NCI-H82 (cell line): ENCODE data around the gene AKR7A2.

Experiments
- DNase-seq: peaks from one replicate; lab custom pipeline; 2025; lab: John Stamatoyannopoulos, UW

Gene AKR7A2

DNA sequence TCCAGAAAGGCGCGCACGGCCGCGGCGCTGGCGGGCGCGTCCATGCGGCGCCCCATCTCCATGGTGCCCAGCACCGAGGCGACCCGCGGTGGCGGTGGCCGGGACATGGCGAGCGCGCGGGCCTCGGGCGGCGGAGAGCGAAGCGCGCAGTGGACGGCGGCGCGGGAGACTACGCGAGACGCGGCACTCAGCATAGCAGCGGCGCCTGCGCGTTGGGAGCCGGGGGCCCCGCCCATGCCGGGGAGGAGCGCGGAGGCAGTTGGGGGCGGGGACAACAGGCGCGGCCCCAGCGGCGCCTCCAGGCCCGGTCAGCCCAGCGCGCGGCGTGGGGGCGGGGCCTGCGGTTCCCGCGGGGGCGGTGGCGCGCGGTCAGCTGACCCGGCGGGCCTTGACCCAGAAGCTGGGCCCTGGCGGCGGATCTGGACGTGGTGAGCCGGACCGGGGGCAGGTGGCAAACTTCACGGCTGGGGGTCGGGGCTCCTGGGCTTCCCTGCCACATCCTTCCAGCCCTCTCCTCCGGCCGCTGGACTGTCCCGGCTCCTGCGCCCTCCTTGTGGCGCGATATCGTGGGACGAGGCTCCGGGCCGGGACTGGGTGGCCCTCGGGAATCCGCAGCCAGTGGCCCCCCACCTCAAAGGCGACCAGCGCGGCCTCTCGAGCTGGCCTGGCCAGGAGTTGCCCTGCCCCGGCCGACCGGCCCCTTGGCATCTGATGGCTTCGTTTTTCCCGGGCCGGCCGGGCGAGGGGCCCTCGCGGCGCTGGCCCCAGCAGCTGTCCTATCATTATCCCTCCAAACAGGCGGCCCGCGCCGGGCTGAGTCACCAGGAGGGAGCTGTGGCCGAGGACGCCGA is at the start of gene AKR7A2, which contains the start of gene SLC66A1:
TSS of gene AKR7A2 (minus strand) at position 214 of the 851 bp plus-strand sequence. CDS start at position 194, 20 bp downstream.
TSS of gene SLC66A1 (plus strand) at position 396 of the 851 bp plus-strand sequence. CDS start 5,352 bp downstream, outside the sequence.
- DNase-seq, result peak; percentile 95

DNA sequence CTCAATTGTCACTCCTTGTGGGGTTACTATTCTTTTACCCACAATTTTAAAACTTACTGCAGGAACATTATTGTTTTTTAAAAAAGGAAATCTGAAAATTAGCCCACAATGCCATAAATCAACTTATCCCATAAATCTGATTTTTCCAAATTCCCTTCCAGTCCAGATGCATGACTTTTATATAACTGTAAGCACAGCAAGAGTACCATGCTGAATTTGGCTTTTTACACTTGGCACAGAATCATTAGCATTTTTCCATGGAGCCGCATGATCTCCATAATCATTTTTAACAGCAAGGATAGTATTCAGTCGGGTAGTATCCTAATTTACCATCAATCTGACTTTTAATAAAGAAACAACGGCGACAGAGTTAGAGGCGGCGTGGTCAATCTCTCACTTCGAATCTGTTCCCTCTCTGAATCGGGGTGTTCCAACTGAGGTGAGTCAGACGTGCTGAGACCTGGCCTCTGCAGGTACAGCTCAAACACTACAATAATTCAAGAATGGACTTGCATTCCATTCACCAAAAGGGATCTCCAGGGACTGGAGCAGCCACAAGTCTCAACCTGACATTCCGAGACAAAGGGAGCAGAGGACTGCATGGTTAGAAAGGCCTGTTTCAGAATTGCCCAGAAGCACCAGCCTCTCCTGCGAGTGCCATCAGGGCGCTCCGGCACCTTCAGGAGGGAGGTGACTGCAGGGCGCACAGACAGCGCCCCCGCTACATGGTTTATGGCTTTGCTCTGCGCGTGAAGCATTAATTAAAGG is 49.1 kb upstream of the AKR7A2 start:
- no peak for DNase-seq

DNA sequence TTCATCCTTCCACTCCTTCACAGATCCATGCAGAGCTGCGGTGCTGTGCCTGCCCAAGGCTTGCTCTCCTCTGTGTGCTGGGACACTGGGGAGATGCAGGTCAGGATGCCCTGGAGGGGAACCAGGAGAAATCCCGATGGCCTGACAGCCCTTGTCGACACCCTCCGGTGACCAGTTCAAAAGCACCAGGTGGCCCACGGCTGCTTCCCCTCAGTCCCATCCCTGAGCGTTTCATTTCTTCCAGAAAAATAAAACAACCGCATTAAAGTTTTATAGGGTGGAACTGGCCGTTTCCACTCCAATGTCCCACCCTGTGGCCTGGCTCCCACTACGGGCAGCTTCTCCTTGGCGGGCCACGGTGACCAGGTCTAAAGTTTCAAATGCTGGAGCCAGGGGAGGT is 48.5 kb upstream of the AKR7A2 start:
- no peak for DNase-seq

- DNase-seq, result peak; percentile 21
Observed at GRCh38 chr1:19360016-19360415, 48.1 kb upstream of the AKR7A2 start.

DNA sequence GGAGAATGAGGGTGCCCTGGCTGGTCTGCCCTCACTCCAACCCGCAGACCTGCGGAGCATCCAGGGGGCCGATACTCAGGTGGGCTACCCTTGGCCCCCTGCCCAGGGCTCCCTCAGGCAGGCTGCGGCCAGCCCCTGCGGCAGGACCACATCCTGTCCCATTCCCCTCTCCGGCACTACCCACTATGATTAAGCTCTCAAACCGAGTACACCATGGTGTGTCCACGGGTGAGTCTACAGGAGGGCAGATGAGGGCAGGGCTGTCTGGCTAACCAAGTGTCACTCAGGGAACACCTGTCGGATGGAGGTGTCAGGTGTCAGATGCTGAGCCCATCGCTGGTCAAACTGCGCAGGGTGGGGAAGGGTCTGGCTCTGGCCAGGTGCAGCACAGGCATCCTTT is 47.4 kb upstream of the AKR7A2 start:
- no peak for DNase-seq

DNA sequence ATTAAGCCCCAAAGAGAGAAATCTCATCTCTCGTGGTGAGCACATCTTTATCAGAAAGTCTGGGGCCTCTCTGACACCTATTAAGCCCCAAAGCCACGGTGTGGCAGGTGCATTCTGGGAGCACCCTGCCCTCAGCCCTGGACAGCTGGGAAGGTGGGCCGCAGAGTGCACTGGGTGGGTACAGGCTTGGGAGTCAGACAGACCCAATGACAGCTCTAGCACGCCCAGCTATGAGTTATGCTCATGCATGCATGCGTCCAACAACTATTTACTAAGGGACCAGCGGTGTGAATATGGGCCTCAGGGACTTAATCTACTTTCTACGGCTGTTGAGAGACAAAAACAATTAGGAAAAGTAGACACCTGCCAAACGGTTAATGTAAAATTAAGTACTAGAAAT is 46.8 kb upstream of the AKR7A2 start:
- DNase-seq, result no peak

DNA sequence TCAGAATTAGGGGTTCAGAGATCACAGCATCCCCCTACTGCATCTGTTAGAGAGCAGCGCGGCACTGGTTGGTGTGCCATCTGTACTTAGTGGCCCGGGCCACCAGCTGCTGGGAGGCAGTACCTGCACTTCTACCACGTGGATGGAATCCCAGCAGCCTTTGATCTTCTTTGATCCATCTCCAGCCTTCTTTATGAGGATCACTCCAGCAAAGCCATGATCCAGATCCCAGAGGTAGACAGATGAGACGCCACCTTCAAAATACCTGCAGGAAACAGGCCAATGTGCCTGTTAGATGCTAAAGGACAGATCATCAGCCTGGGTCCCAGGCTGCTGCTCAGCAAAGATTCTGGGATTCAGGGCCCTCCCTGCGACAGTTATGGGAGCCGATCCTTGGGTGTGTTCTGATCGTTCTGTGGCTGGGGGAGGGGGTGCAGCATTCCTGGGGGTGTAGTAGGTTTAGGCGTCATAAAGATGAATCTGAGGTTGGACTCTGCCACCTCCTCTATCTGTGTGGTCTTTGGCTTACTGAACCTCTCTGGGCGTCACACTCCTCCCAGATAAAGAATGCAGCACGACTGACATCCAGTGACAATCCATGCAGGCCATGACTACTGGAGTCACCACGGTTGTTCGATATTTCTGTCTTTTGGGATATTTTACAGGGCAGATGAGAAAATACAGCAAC is 45.5 kb upstream of the AKR7A2 start:
- DNase-seq, result no peak

DNA sequence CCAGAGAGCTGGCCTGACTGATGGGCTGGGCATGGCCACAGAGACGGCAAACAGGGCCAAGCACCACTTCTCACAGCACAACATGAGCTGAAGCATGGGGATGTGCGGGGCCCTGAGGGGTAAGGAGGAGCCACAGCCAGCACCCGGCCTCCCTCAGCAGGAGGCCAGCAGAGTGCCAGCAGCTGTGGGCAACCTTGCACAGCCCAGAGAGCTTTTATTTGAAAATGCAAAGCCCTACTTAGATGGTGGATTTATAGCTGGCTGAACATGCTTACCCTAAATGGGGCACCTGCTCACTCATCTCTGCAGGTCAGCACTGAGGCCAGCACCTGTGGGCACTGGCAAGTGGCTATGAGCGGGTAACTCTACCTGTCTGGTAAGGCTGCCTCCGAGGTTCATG is 44.3 kb upstream of the AKR7A2 start:
- no peak for DNase-seq

DNA sequence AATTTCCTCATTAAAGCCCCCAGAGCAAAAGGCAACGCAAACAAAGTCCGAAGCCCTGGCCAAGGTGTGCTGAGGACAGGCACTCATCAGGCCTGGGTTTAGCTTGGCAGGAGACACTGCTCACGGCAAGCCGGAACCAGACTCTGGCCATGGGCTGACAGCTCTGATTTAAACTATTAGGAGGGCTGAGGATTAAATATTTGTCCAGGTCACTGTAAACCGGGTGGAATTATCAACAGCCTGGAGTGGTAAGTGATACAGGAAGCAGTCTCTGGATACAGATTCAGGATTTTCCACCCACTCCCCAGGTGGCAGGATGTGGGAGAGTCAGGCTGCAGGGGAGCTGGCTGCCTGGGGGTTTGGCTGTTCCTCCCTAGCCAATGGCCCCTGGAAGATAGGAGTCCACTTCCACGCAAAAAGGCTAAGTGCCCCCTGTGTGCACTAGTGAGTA is 42.6 kb upstream of the AKR7A2 start:
- DNase-seq, result no peak

DNA sequence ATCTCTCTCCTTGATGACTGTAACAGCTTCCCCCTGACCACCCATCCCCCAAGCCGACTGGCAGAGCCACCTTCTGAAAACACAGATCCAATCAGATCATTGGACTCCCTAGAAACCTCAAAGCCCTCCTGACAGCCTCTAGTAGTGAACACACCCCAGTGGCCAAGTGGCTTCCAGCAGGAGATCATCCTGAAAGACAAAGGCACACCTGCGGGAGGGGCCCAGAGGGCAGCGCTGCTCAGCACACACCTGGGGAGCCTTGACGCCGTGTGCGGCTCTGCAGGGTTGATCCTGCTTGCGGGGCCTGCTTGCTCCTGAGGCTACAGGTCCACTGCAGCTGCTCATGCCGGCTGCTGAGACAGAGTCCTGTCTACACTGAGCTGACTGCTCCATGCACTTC is 41.7 kb upstream of the AKR7A2 start:
- no peak for DNase-seq

- DNase-seq, result no peak
Observed at GRCh38 chr1:19352839-19353238, 40.9 kb upstream of the AKR7A2 start.

DNA sequence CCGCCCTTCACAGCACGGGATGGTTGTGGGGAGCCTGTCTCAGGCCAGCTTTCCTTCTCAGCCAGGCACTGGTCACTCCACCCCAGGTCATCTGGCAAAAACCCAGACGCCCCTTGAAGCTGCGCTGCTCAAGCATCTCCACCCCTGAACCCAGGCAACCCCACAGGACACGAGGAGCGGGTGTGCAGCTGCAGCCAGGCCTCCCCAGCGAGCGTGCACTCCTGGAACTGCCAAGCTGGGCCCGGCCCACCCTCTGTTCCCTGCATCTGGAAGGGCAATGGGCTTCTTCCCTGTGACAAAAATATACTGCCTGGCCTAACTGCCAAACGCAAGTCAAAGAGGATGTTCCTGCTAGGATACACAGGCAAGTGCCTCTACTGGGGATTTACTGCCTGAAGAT is 39.9 kb upstream of the AKR7A2 start:
- DNase-seq, result no peak

DNA sequence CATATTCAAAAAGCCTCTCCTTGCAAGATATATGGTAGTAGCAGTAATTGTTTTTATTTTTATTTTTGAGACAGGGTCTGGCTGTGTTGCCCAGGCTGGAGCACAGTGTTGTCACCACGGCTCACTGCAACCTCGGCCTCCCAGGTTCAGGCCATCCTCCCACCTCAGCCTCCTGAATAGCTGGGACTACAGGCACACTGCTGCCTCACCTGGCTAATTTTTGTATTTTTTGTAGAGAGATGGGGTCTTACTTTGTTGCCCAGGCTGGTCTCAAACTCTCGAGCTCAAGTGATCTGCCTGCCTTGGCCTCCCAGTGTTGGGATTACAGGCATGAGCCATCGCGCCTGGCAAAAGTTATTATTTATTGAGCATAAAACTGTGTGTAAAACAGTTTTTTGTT is 38.6 kb upstream of the AKR7A2 start:
- no peak for DNase-seq

- DNase-seq, result no peak
Observed at GRCh38 chr1:19349999-19350398, 38.1 kb upstream of the AKR7A2 start.

- no peak for DNase-seq
Observed at GRCh38 chr1:19348441-19349198, 36.7 kb upstream of the AKR7A2 start.

GRCh38 chr1:19347533-19348172 is 35.7 kb upstream of the AKR7A2 start:
- no peak for DNase-seq

DNA sequence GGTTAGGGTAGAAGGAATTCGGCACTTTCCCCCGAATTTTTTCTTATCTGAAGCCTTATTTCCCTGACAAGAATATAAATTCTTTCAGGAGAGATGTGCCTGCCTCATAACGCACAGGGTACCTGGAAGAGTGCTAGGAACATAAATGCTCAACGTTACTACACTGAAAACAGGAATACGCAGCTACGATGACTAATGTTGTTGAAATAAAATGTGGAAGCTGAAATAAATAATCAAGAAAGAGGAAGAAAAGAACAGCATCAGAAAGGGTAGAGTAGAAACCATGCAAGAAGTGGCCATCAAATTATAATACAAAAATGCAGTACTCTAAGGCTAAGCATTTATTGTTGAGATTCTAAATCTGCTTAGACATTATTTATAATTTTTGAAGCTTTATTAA is 34.1 kb upstream of the AKR7A2 start:
- no peak for DNase-seq

DNA sequence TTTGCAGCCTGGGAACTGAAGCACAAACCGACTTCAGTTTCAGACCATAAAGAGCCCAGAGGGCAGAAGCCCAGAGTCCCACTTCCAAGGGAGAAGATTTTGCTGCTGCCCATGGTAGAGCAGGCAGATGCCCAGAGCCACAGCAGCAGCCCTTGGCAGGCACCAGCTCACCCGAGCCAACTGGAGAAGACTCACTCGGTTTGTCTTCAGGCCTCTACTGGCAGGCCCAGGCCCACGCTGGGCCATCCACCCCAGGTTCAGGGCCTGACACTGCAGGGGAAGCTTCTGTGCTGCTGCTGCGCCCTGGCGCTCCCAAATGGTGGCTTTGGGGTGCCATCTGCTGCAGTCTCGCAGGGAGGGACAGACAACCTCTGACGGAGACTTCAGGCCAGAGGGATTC is 33.4 kb upstream of the AKR7A2 start:
- no peak for DNase-seq

DNA sequence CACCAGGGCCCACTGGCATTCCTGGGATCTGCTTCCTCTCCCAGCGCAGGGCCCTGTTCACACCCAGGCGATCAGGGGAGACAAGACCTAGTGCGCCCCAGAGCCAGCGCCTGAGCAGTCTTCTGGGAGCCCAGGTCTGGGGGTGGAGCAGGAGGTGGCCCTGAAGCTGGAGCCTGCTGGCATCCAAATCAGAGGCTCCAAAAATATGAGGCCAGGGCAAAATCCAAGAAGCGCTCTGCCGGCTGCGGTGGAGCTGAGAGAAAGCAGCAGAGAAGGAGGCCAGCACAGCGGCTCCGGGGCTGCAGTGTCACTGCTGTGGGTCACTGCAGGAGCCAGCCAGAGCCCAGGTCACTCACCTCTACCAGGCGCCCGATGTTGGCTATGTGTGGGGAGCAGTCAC is 32.9 kb upstream of the AKR7A2 start:
- no peak for DNase-seq

DNA sequence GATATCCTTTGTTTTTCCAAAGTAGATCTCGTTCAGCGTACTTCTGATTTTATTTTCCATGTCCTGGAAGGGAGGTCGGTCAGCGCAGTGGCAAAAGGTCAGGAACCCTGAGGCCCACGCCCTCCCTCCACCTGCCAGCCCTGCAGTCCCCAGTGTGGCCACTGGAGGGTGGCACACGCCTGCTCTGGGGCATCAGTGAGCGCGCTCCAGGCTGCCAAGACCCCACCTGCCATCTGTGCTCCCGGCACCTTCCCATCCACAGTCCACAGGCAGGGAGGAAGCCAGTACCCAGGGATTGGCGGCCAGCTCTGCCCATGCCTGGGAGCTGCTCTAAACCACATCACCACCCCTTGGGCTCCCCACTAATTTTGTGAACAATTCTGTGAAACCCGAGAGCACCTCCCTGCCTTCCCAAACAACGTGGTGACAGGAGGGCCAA is 32.4 kb upstream of the AKR7A2 start:
- peak; percentile 81 for DNase-seq
